Keratinocyte (primary cell): ENCODE data around the gene KPNA3.

Source experiments
- EZH2 ChIP-seq: IDR thresholded peaks from one replicate; pipeline ENCODE4 v1.6.1; 2012; ENCODE audit warnings: inconsistent platforms, mild to moderate bottlenecking, low read length, moderate library complexity
- TF ChIP-seq, protein P1 (sequence below), 3 experiments: IDR thresholded peaks in 1 of 3; conservative IDR thresholded peaks in 1 of 3; optimal IDR thresholded peaks in 1 of 3; 2 replicates in 2 of 3; 3 replicates in 1 of 3; pipeline versions ENCODE3 to v1.5.1; 2011; ENCODE audit warnings: low read length in 3 of 3, mild to moderate bottlenecking in 3 of 3, moderate library complexity in 2 of 3, control low read depth in 1 of 3, inconsistent platforms in 1 of 3; ENCODE audit not compliant: insufficient read depth in 2 of 3; ENCODE audit errors: extremely low read depth in 1 of 3

GRCh38 chr13:49838989-49839388, 46.5 kb upstream of the KPNA3 start:
- TF ChIP-seq, protein P1, sequence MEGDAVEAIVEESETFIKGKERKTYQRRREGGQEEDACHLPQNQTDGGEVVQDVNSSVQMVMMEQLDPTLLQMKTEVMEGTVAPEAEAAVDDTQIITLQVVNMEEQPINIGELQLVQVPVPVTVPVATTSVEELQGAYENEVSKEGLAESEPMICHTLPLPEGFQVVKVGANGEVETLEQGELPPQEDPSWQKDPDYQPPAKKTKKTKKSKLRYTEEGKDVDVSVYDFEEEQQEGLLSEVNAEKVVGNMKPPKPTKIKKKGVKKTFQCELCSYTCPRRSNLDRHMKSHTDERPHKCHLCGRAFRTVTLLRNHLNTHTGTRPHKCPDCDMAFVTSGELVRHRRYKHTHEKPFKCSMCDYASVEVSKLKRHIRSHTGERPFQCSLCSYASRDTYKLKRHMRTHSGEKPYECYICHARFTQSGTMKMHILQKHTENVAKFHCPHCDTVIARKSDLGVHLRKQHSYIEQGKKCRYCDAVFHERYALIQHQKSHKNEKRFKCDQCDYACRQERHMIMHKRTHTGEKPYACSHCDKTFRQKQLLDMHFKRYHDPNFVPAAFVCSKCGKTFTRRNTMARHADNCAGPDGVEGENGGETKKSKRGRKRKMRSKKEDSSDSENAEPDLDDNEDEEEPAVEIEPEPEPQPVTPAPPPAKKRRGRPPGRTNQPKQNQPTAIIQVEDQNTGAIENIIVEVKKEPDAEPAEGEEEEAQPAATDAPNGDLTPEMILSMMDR (optimal IDR thresholded peaks at IDR 0.05 in 1 of 3, IDR thresholded peaks at IDR 0.05 in 1 of 3, conservative IDR thresholded peaks at IDR 0.05 in 1 of 3; ENCODE audit: extremely low read depth in 1 of 3, insufficient read depth in 2 of 3, low read length in 3 of 3), result no peak
- TF ChIP-seq EZH2, result no peak
